HG02678 (cell line): ENCODE measurements around the gene ABCD3.
"Not testable (repeated sequence)": the region's sequence is repeated elsewhere in the genome, so short reads cannot be mapped to it uniquely, and the experiment has no call there.

Source experiments
- ATAC-seq: cut with Tn5 transposase; IDR thresholded peaks from one replicate; pipeline ENCODE4 v1.9.1; 2021; ENCODE audit warnings: mild to moderate bottlenecking, moderate library complexity; ENCODE audit not compliant: unreplicated experiment

The ABCD3 gene

GRCh38 chr1:94544706-94545490 lies 126.7 kb downstream of the ABCD3 start:
- no peak for ATAC-seq

- no peak for ATAC-seq
Observed at GRCh38 chr1:94549706-94550105, 131.5 kb downstream of the ABCD3 start.

GRCh38 chr1:94550396-94550795 lies 132.2 kb downstream of the ABCD3 start:
- ATAC-seq, result no peak

- ATAC-seq, result no peak
Observed at GRCh38 chr1:94550800-94551241, 132.6 kb downstream of the ABCD3 start.

GRCh38 chr1:94551449-94551848 lies 133.3 kb downstream of the ABCD3 start:
- ATAC-seq, result no peak

- no peak for ATAC-seq
Observed at GRCh38 chr1:94552071-94552586, 133.9 kb downstream of the ABCD3 start.

GRCh38 chr1:94553323-94553730 lies 135.1 kb downstream of the ABCD3 start:
- no peak for ATAC-seq

- no peak for ATAC-seq
Observed at GRCh38 chr1:94553931-94554330, 135.7 kb downstream of the ABCD3 start.

GRCh38 chr1:94554580-94554979 lies 136.4 kb downstream of the ABCD3 start:
- ATAC-seq, result no peak

- ATAC-seq, result no peak
Observed at GRCh38 chr1:94555091-94555490, 136.9 kb downstream of the ABCD3 start.

GRCh38 chr1:94559921-94560320 lies 141.7 kb downstream of the ABCD3 start:
- no peak for ATAC-seq

- ATAC-seq, result no peak
Observed at GRCh38 chr1:94560333-94560732, 142.1 kb downstream of the ABCD3 start.

GRCh38 chr1:94562519-94563260 lies 144.5 kb downstream of the ABCD3 start:
- ATAC-seq, result no peak

GRCh38 chr1:94565901-94566300 lies 147.7 kb downstream of the ABCD3 start:
- ATAC-seq, result no peak

GRCh38 chr1:94566436-94566835 lies 148.2 kb downstream of the ABCD3 start:
- not testable (repeated sequence) for ATAC-seq

- not testable (repeated sequence) for ATAC-seq
Observed at GRCh38 chr1:94567975-94568607, 149.9 kb downstream of the ABCD3 start.
